ENCODE measurements around the gene WNT16.

- TF ChIP-seq POLR2AphosphoS5 (IDR thresholded peaks at IDR 0.05; ENCODE audit: low read depth, low read length), result no peak
- TF ChIP-seq, protein P1, sequence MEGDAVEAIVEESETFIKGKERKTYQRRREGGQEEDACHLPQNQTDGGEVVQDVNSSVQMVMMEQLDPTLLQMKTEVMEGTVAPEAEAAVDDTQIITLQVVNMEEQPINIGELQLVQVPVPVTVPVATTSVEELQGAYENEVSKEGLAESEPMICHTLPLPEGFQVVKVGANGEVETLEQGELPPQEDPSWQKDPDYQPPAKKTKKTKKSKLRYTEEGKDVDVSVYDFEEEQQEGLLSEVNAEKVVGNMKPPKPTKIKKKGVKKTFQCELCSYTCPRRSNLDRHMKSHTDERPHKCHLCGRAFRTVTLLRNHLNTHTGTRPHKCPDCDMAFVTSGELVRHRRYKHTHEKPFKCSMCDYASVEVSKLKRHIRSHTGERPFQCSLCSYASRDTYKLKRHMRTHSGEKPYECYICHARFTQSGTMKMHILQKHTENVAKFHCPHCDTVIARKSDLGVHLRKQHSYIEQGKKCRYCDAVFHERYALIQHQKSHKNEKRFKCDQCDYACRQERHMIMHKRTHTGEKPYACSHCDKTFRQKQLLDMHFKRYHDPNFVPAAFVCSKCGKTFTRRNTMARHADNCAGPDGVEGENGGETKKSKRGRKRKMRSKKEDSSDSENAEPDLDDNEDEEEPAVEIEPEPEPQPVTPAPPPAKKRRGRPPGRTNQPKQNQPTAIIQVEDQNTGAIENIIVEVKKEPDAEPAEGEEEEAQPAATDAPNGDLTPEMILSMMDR (IDR thresholded peaks at IDR 0.05), result peak; percentile 36; the same call in 1 of the 2 replicates
- TF ChIP-seq SIN3A (IDR thresholded peaks at IDR 0.05; ENCODE audit: borderline replicate concordance, insufficient read depth, low read depth, low read length), result no peak
These were observed 8.6 kb downstream of the WNT16 start for GRCh38 chr7:121337398-121337797.
